Prostate gland (tissue), 2 donors: ENCODE results near the gene LNX2.

ENCODE experiments used
- CTCF ChIP-seq, 4 experiments: fragments of 200-600 bp in 2 of 4; fragments of 450-650 bp in 2 of 4; sonication (generic) in 2 of 4; IDR thresholded peaks; 1 replicate in 3 of 4; 2 replicates in 1 of 4; pipeline ENCODE4 v1.5.1; 2016 to 2019; ENCODE audit warnings: antibody characterized with exemption in 4 of 4, mild to moderate bottlenecking in 2 of 4, moderate library complexity in 2 of 4
- POLR2AphosphoS5 ChIP-seq: sonication (generic); formaldehyde crosslinking; IDR thresholded peaks from one replicate; pipeline ENCODE4 v1.6.1; 2017; ENCODE audit warnings: antibody characterized with exemption

- TF ChIP-seq CTCF (IDR thresholded peaks at IDR 0.05) (no peak), POLR2AphosphoS5 (no peak)
Measured at GRCh38 chr13:27497563-27498230, 122.6 kb downstream of the LNX2 start.
